ENCODE data around the gene GPAM. TPM values are rescaled to one million over a fixed set of nuclear protein-coding genes. Genes with fewer than 3 reads are reported as not detected.

The GPAM gene
- polyA plus RNA-seq, 1 of the 3 experiments (the other 2 are of a cell fraction): 2.1 TPM

DNA sequence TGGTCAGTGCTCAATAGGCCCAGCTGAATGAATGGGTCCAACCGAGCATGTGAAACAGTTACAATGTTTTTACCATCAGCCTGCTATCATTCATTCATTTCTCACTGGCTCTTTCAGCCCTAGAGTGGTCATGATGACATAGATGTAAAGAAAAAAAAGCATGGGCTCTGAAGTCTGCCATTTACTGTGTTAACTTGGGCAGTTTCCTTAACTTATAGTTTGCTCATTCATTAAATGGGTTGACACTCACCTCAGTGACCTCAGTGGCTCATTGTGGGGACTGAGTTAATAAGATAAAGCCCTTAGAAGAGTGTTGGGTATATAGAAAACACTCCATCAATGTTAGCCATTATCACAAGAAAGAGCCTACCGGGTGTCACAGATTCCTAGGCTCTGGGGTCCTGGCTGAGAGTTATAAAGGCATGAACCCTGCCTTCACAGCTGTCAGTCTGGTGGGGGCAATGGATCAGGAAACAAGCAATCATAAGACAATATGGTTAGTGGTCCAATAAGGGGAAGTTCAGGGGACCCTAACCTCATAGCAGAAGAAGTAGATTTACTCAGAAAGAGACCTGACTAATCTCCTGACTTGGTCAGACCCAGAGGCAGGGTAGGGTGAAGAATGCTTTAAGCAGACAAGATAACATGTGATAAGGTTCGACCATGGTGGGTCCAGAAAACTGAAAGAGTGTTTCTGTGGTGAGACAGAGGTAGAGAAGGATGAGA lies 29.7 kb upstream of the GPAM start:
- ChIA-PET CTCF (interaction anchor here (0.7 to 1.2 kb wide), 2 partner anchors 29 to 94 kb away, joined by 3 to 6 read pairs; no protein-coding TSS in a partner anchor), POLR2A (interaction anchor here (1.0 kb wide), 1 partner anchor 16 kb away, joined by 3 read pairs; no protein-coding TSS in a partner anchor)

GRCh38 chr10:112210666-112211065 lies 27.1 kb upstream of the GPAM start:
- Histone ChIP-seq H3K9me3 (no peaks in the 10 kb centered on the region), H3K4me1 (ENCODE audit: control insufficient read depth in 1 of 2, insufficient read depth in 2 of 2, low read depth in 1 of 2, low read length in 1 of 2) (peaks cover 0 to 75% of the 10 kb centered on the region in 2 experiments; a peak in 2 of 4 replicates), H3K4me3 (ENCODE audit: low read depth in 2 of 2, low read length in 1 of 2) (no peak overlapping the region), H3F3A (replicated peaks; ENCODE audit: insufficient read depth) (no peaks in the 10 kb centered on the region), H2AFZ (ENCODE audit: low read depth) (no peak overlapping the region), H3K27me3 (ENCODE audit: insufficient read depth) (no peaks in the 10 kb centered on the region), H4K20me1 (ENCODE audit: insufficient read depth) (no peaks in the 10 kb centered on the region), H3K27ac (ENCODE audit: low read depth in 2 of 2, low read length in 1 of 2) (peak overlapping the region in 1 of 2 experiments; percentile 99; a peak in 2 of 4 replicates), H3K36me3 (replicated peaks in 1 of 2; ENCODE audit: control insufficient read depth in 1 of 2, insufficient read depth in 2 of 2, low read length in 1 of 2) (no peaks in the 10 kb centered on the region), H3K79me2 (ENCODE audit: insufficient read depth) (no peaks in the 10 kb centered on the region), H3K4me2 (no peak overlapping the region), H3K9me2 (no peaks in the 10 kb centered on the region), H3K9ac (no peak overlapping the region)
- 42% methylated on average over 2 of the region's 4 CpGs for WGBS (ENCODE audit: low lambda C conversion rate)
- POLR2A ChIA-PET: interaction anchor here (1.9 to 2.3 kb wide), 2 partner anchors 10 to 27 kb away, joined by 7 read pairs; partner anchors contain the start of gene GPAM
- CTCF ChIA-PET: interaction anchor here (1.1 to 2.2 kb wide), 3 partner anchors 26 to 104 kb away, joined by 4 to 5 read pairs (median 5); no protein-coding TSS in a partner anchor
- DNase-seq: no peak
- TF ChIP-seq POLR2AphosphoS5 (IDR thresholded peaks at IDR 0.05; ENCODE audit: low read depth, low read length) (no peak), MXI1 (IDR thresholded peaks at IDR 0.05; ENCODE audit: low read depth, low read length) (no peak), EP300 (IDR thresholded peaks at IDR 0.05; ENCODE audit: borderline replicate concordance in 1 of 2, low read depth in 1 of 2, low read length in 1 of 2) (no peak), YY1 (IDR thresholded peaks at IDR 0.05; ENCODE audit: low read depth) (no peak), NRF1 (IDR thresholded peaks at IDR 0.05; ENCODE audit: low read depth, low read length) (no peak), FOSL2 (IDR thresholded peaks at IDR 0.05; ENCODE audit: borderline replicate concordance, low read depth) (no peak), SMC3 (IDR thresholded peaks at IDR 0.05; ENCODE audit: low read depth, low read length) (no peak)
- TF ChIP-seq, protein P1, sequence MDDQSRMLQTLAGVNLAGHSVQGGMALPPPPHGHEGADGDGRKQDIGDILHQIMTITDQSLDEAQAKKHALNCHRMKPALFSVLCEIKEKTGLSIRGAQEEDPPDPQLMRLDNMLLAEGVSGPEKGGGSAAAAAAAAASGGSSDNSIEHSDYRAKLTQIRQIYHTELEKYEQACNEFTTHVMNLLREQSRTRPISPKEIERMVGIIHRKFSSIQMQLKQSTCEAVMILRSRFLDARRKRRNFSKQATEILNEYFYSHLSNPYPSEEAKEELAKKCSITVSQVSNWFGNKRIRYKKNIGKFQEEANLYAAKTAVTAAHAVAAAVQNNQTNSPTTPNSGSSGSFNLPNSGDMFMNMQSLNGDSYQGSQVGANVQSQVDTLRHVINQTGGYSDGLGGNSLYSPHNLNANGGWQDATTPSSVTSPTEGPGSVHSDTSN (IDR thresholded peaks at IDR 0.05): no peak
- TF ChIP-seq, protein P2, sequence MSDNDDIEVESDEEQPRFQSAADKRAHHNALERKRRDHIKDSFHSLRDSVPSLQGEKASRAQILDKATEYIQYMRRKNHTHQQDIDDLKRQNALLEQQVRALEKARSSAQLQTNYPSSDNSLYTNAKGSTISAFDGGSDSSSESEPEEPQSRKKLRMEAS (IDR thresholded peaks at IDR 0.05; ENCODE audit: low read depth): no peak

More for the DNA sequence above, 29.7 kb upstream of the GPAM start:
- Histone ChIP-seq H3K27ac (ENCODE audit: low read depth in 2 of 2, low read length in 1 of 2) (peak overlapping the region in 1 of 2 experiments; percentile 99; a peak in 2 of 4 replicates), H3K36me3 (replicated peaks in 1 of 2; ENCODE audit: control insufficient read depth in 1 of 2, insufficient read depth in 2 of 2, low read length in 1 of 2) (no peaks in the 10 kb centered on the region), H2AFZ (ENCODE audit: low read depth) (no peak overlapping the region), H3K27me3 (ENCODE audit: insufficient read depth) (no peaks in the 10 kb centered on the region), H3K9me2 (no peaks in the 10 kb centered on the region), H3K4me1 (ENCODE audit: control insufficient read depth in 1 of 2, insufficient read depth in 2 of 2, low read depth in 1 of 2, low read length in 1 of 2) (peaks cover 0 to 72% of the 10 kb centered on the region in 2 experiments; a peak in 2 of 4 replicates), H3K4me3 (ENCODE audit: low read depth in 2 of 2, low read length in 1 of 2) (peak overlapping the region in 1 of 2 experiments; percentile 34; a peak in 1 of 4 replicates), H3K9me3 (no peaks in the 10 kb centered on the region), H4K20me1 (ENCODE audit: insufficient read depth) (no peaks in the 10 kb centered on the region), H3K79me2 (ENCODE audit: insufficient read depth) (no peaks in the 10 kb centered on the region), H3F3A (replicated peaks; ENCODE audit: insufficient read depth) (no peaks in the 10 kb centered on the region), H3K4me2 (no peak overlapping the region), H3K9ac (no peak overlapping the region)
- TF ChIP-seq FOXJ3 (CRISPR knock-in tag; IDR thresholded peaks at IDR 0.05): no peak
- TF ChIP-seq RXRA (IDR thresholded peaks at IDR 0.05; ENCODE audit: borderline replicate concordance, low read depth): no peak
- TF ChIP-seq NRF1 (IDR thresholded peaks at IDR 0.05; ENCODE audit: low read depth, low read length): no peak
- TF ChIP-seq TEAD4 (IDR thresholded peaks at IDR 0.05; ENCODE audit: borderline replicate concordance, insufficient read depth): no peak
- TF ChIP-seq TAF1 (IDR thresholded peaks at IDR 0.05; ENCODE audit: borderline replicate concordance, low read depth, low read length): no peak
- TF ChIP-seq RAD21 (IDR thresholded peaks at IDR 0.05; ENCODE audit: low read length): no peak
- TF ChIP-seq IRF3 (IDR thresholded peaks at IDR 0.05; ENCODE audit: low read depth, low read length): no peak
- no peak for TF ChIP-seq YY1 (IDR thresholded peaks at IDR 0.05; ENCODE audit: low read depth)
- TF ChIP-seq RCOR1 (IDR thresholded peaks at IDR 0.05; ENCODE audit: low read length): no peak
- TF ChIP-seq SIN3A (IDR thresholded peaks at IDR 0.05; ENCODE audit: borderline replicate concordance, low read depth, low read length): no peak
- TF ChIP-seq POLR2AphosphoS5 (IDR thresholded peaks at IDR 0.05; ENCODE audit: low read depth, low read length): no peak
- TF ChIP-seq, protein P2 (IDR thresholded peaks at IDR 0.05; ENCODE audit: low read depth): no peak
- TF ChIP-seq NFIC (IDR thresholded peaks at IDR 0.05; ENCODE audit: borderline replicate concordance): no peak
- TF ChIP-seq RFX5 (IDR thresholded peaks at IDR 0.05; ENCODE audit: low read length): no peak
- no peak for TF ChIP-seq EZH2phosphoT487 (IDR thresholded peaks at IDR 0.05; ENCODE audit: borderline replicate concordance, low read depth)
- no peak for TF ChIP-seq SMC3 (IDR thresholded peaks at IDR 0.05; ENCODE audit: low read depth, low read length)
- TF ChIP-seq TCF12 (IDR thresholded peaks at IDR 0.05): no peak
- no peak for TF ChIP-seq EP300 (IDR thresholded peaks at IDR 0.05; ENCODE audit: borderline replicate concordance in 1 of 2, low read depth in 1 of 2, low read length in 1 of 2)
- TF ChIP-seq, protein P3, sequence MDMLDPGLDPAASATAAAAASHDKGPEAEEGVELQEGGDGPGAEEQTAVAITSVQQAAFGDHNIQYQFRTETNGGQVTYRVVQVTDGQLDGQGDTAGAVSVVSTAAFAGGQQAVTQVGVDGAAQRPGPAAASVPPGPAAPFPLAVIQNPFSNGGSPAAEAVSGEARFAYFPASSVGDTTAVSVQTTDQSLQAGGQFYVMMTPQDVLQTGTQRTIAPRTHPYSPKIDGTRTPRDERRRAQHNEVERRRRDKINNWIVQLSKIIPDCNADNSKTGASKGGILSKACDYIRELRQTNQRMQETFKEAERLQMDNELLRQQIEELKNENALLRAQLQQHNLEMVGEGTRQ (IDR thresholded peaks at IDR 0.05; ENCODE audit: borderline replicate concordance, low read depth, low read length): no peak
- TF ChIP-seq FOSL2 (IDR thresholded peaks at IDR 0.05; ENCODE audit: borderline replicate concordance, low read depth): no peak
- WGBS (ENCODE audit: low lambda C conversion rate): 22% methylated on average over 3 of the region's 3 CpGs
- DNase-seq: no peak

Data from SK-N-SH (cell line).